HepG2 (cell line): ENCODE data around the gene SNCA. TPM values are rescaled to one million over a fixed set of nuclear protein-coding genes. Genes with fewer than 3 reads are reported as not detected.

Experiments
- ATAC-seq: fragments of 200-7000 bp; cut with Tn5 transposase; 3 replicates; pipeline ENCODE4 v1.9.1; 2020; ENCODE audit warnings: mild to moderate bottlenecking, moderate library complexity
- BruUV-seq: library from RNA; stranded (reverse); fragments of 400-500 nt; replicated peaks from 2 replicates; lab custom pipeline; 2021; lab: Mats Ljungman, UMichigan
- CTCF ChIA-PET: fragments of 300-600 bp; formaldehyde crosslinking; extraction: SDS; loops from one replicate; lab custom pipeline; 2021; ENCODE audit warnings: low total read pairs, inconsistent platforms, low intra/inter-chr PET ratio; lab: Yijun Ruan, JAX
- POLR2A ChIA-PET: fragments of 350-600 bp; sonication (Branson Sonifier 250); formaldehyde crosslinking; loops from one replicate; lab custom pipeline; 2020; ENCODE audit warnings: antibody characterized with exemption, inconsistent platforms; lab: Yijun Ruan, JAX
- DNase-seq: peaks from one replicate; pipeline ENCODE4 v3.0.0-alpha.2; 2015; ENCODE audit warnings: low spot score
- FAIRE-seq: peaks from 3 replicates; lab custom pipeline; 2011; peaks lifted over from hg19 to GRCh38; lab: Jason Lieb, UNC
- H2AFZ ChIP-seq: one replicate; pipeline ENCODE4 v1.6.1; 2011; ENCODE audit warnings: low read length, inconsistent platforms
- H3K27ac ChIP-seq: fragments of 300-600 bp; 3 replicates; pipeline ENCODE4 v1.8.0; 2011; ENCODE audit warnings: mixed run types, mild to moderate bottlenecking, mixed read lengths, low read length, inconsistent platforms; ENCODE audit not compliant: insufficient read depth; ENCODE audit errors: extremely low read length
- H3K27me3 ChIP-seq, 2 experiments: fragments of 200-600 bp in 1 of 2; 2 replicates in 1 of 2; 3 replicates in 1 of 2; pipeline versions ENCODE4 v1.6.0 to v1.8.0; 2011; ENCODE audit warnings: low read length in 2 of 2, mild to moderate bottlenecking in 2 of 2, moderate library complexity in 2 of 2, inconsistent platforms in 1 of 2; ENCODE audit not compliant: insufficient read depth in 2 of 2, control insufficient read depth in 1 of 2
- H3K36me3 ChIP-seq, 2 experiments: fragments of 200-600 bp in 1 of 2; replicated peaks in 1 of 2; 2 replicates in 1 of 2; 3 replicates in 1 of 2; pipeline versions ENCODE4 v1.5.1 to v1.8.0; 2011; ENCODE audit warnings: low read length in 2 of 2, inconsistent platforms in 1 of 2; ENCODE audit not compliant: insufficient read depth in 2 of 2, control insufficient read depth in 1 of 2
- H3K4me1 ChIP-seq: 2 replicates; pipeline ENCODE4 v1.5.1; 2012; ENCODE audit warnings: low read length, inconsistent platforms; ENCODE audit not compliant: insufficient read depth
- H3K4me2 ChIP-seq: 2 replicates; pipeline ENCODE4 v1.6.0; 2011; ENCODE audit warnings: low read depth, low read length, inconsistent platforms
- H3K4me3 ChIP-seq, 3 experiments: fragments of 200-600 bp in 1 of 3; sonication (generic), shearing (Covaris generic) in 1 of 3; replicated peaks in 1 of 3; 2 replicates each; pipeline ENCODE4 v1.5.1; 2011 to 2016; ENCODE audit warnings: low read length in 3 of 3, inconsistent platforms in 2 of 3, low read depth in 2 of 3, mild to moderate bottlenecking in 2 of 3, control low read depth in 1 of 3, mixed read lengths in 1 of 3; ENCODE audit not compliant: insufficient read depth in 1 of 3
- H3K79me2 ChIP-seq: one replicate; pipeline ENCODE4 v1.6.1; 2011; ENCODE audit warnings: low read length, inconsistent platforms; ENCODE audit not compliant: insufficient read depth
- H3K9ac ChIP-seq: 2 replicates; pipeline ENCODE4 v1.6.0; 2011; ENCODE audit warnings: mild to moderate bottlenecking, low read depth, low read length, inconsistent platforms; ENCODE audit not compliant: insufficient read depth
- H3K9me3 ChIP-seq: 2 replicates; pipeline ENCODE4 v1.5.1; 2012; ENCODE audit warnings: mild to moderate bottlenecking, low read length
- H4K20me1 ChIP-seq: 2 replicates; pipeline ENCODE4 v1.6.0; 2011; ENCODE audit warnings: inconsistent platforms, mild to moderate bottlenecking, low read length, moderate library complexity; ENCODE audit not compliant: insufficient read depth
- ELK4 ChIP-seq: sonication (generic); formaldehyde crosslinking; IDR thresholded peaks from 2 replicates; pipeline ENCODE4 v1.9.0; 2021; ENCODE audit warnings: missing genetic modification reagents, borderline replicate concordance
- HNRNPL ChIP-seq: fragments of 200-400 bp; formaldehyde crosslinking; IDR thresholded peaks from 2 replicates; pipeline ENCODE4 v1.6.1; 2017; ENCODE audit warnings: mild to moderate bottlenecking, low read depth, low read length
- NFYB ChIP-seq: sonication (generic); formaldehyde crosslinking; IDR thresholded peaks from 2 replicates; pipeline ENCODE4 v1.4.0; 2020; ENCODE audit warnings: missing genetic modification reagents
- POGZ ChIP-seq: sonication (generic); formaldehyde crosslinking; IDR thresholded peaks from 2 replicates; pipeline ENCODE4 v1.4.0; 2020; ENCODE audit warnings: mild to moderate bottlenecking, missing genetic modification reagents
- REXO4 ChIP-seq: sonication (generic); formaldehyde crosslinking; IDR thresholded peaks from 2 replicates; pipeline ENCODE4 v1.8.0; 2022; ENCODE audit warnings: missing genetic modification reagents, mild to moderate bottlenecking, borderline replicate concordance
- SMAD3 ChIP-seq: sonication (generic); formaldehyde crosslinking; IDR thresholded peaks from 2 replicates; pipeline ENCODE4 v1.4.0; 2020; ENCODE audit warnings: missing genetic modification reagents
- TEAD2 ChIP-seq: sonication (generic); formaldehyde crosslinking; IDR thresholded peaks from 2 replicates; pipeline ENCODE4 v1.9.0; 2021; ENCODE audit warnings: missing genetic modification reagents
- TEAD3 ChIP-seq: optimal IDR thresholded peaks from 2 replicates; pipeline ENCODE3; 2016; ENCODE audit warnings: borderline replicate concordance
- ZBTB21 ChIP-seq: sonication (generic); formaldehyde crosslinking; IDR thresholded peaks from 2 replicates; pipeline ENCODE4 v1.4.0; 2020; ENCODE audit warnings: missing genetic modification reagents
- ZNF234 ChIP-seq: sonication (generic); formaldehyde crosslinking; conservative IDR thresholded peaks from 2 replicates; pipeline ENCODE4 v1.5.1; 2020; ENCODE audit warnings: mild to moderate bottlenecking, missing genetic modification reagents
- ZNF619 ChIP-seq: sonication (generic); formaldehyde crosslinking; IDR thresholded peaks from 2 replicates; pipeline ENCODE4 v1.4.0; 2020; ENCODE audit warnings: mild to moderate bottlenecking, missing genetic modification reagents
- ZNF75D ChIP-seq: sonication (generic); formaldehyde crosslinking; IDR thresholded peaks from 2 replicates; pipeline ENCODE4 v1.8.1; 2023; ENCODE audit warnings: missing genetic modification reagents, mild to moderate bottlenecking, borderline replicate concordance
- WGBS: methylation state at CpG from one replicate; pipeline ENCODE4 v1.1.6; 2017; ENCODE audit warnings: low lambda C conversion rate; 5-methylcytosine and 5-hydroxymethylcytosine counted together
- in situ Hi-C: cut with HindIII; loops from 2 replicates; pipeline ENCODE4 v1.10.0; 2017; ENCODE audit warnings: low pct_unique_long_range_greater_than_20kb; ENCODE audit not compliant: extremely low pct_ligation_motif_present
- intact Hi-C: fragments of 100-400 bp; cut with micrococcal nuclease; formaldehyde crosslinking; loops from one replicate; pipeline ENCODE4 v1.10.0; 2022; ENCODE audit not compliant: unreplicated experiment
- polyA plus RNA-seq, 8 experiments: library from polyadenylated mRNA; depleted of rRNA in 3 of 8; stranded (reverse) in 7 of 8; unstranded in 1 of 8; fragments of >200 nt; fragmentation: Illumina TruSeq in 4 of 8; extraction: Trizol in 4 of 8; gene quantifications; 2 replicates each; pipeline versions ENCODE4 v1.2.1 to v1.2.3, GENCODE V29; 2011 to 2016; ENCODE audit warnings: low read depth in 4 of 8, missing spikeins in 1 of 8, mixed read lengths in 1 of 8; ENCODE audit not compliant: insufficient read depth in 1 of 8
- total RNA-seq, 5 experiments: library from RNA; depleted of rRNA; stranded (reverse); fragments of >200 nt; fragmentation: Illumina TruSeq; extraction: Trizol; gene quantifications; 2 replicates each; pipeline ENCODE4 v1.2.3, GENCODE V29; 2016; ENCODE audit warnings: low read depth in 1 of 5

The SNCA gene
- total and polyA plus RNA-seq, 2 of the 13 experiments (the other 11 are each of a cell fraction or from before 2014, with no cell fraction given) = not detected

DNA sequence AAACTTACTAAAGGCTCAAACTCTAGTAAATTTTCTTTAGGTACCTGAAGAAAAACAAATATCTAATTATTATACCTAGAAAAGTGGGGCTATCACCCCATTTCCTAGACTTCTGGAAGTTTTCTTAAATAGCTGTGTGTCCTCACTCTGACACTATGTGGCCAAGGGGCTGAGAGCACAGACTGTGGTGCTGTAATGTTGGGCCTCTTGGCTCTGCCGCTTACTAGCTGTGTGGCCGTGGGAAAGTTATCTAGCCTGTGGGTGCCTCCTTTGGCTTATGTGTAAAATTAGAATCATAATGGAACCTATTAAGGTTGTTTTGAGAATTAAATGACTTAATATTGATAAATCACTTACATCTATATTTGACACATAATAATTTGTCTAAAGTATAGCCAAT lies 114.4 kb downstream of the SNCA start:
- POLR2A ChIA-PET = no interaction called here
- 93% methylated on average over 2 of the region's 2 CpGs for WGBS
- no peak overlapping the region for H3K27ac ChIP-seq
- CTCF ChIA-PET = no interaction called here
- in situ Hi-C loops = no loop called here
- no peak overlapping the region for H3K9ac ChIP-seq
- H3K4me3 ChIP-seq = no peak overlapping the region
- no peaks in the 10 kb centered on the region for H3K27me3 ChIP-seq
- no peaks in the 10 kb centered on the region for H4K20me1 ChIP-seq
- no peak for ATAC-seq
- no peak for FAIRE-seq
- H3K79me2 ChIP-seq = no peaks in the 10 kb centered on the region
- H3K4me2 ChIP-seq = no peak overlapping the region
- intact Hi-C loops = no loop called here
- H2AFZ ChIP-seq = no peak overlapping the region
- no peaks in the 10 kb centered on the region for H3K4me1 ChIP-seq
- TF ChIP-seq ZNF619 (no peak), ELK4 (CRISPR knock-in tag) (no peak)
- TF ChIP-seq, all 625 proteins: peak for 0
- DNase-seq = no peak
- Histone ChIP-seq H3K36me3 (no peaks in the 10 kb centered on the region), H3K9me3 (no peaks in the 10 kb centered on the region)
- no TSS peak for BruUV-seq

DNA sequence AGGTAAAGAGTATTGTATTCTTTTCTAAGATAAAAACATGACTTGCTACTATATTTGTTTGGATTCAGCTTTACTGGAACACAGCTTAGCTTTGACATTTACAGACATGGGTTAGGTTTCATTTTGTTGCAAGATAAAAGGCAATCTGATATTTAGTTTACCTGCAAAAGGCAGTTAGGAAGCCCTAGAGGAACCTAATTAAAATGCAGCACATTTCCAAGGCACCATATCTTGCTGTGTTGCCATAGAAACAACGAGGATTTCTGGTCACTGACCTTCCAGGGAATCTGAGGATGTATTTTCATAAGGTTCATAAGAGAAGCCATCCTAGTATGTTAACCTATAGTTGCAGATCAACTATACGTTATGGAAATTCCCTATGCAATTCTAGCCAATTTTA lies 116.0 kb downstream of the SNCA start:
- Histone ChIP-seq H3K4me1 (no peaks in the 10 kb centered on the region), H3K36me3 (no peaks in the 10 kb centered on the region), H2AFZ (no peak overlapping the region), H3K4me3 (no peak overlapping the region), H3K27me3 (no peaks in the 10 kb centered on the region), H4K20me1 (no peaks in the 10 kb centered on the region), H3K27ac (no peak overlapping the region), H3K79me2 (no peaks in the 10 kb centered on the region)
- no peak for ATAC-seq
- WGBS = 33% methylated on average over 2 of the region's 2 CpGs
- BruUV-seq = no TSS peak
- TF ChIP-seq POGZ (CRISPR knock-in tag) (no peak), TEAD2 (CRISPR knock-in tag) (no peak), NFYB (CRISPR knock-in tag) (no peak), ZNF234 (CRISPR knock-in tag) (no peak), HNRNPL (no peak), TEAD3 (no peak), ZNF75D (CRISPR knock-in tag) (no peak), REXO4 (CRISPR knock-in tag) (no peak), SMAD3 (no peak), ZBTB21 (CRISPR knock-in tag) (no peak)
- TF ChIP-seq, all 625 proteins: peak for 0
- in situ Hi-C loops = no loop called here
- CTCF ChIA-PET = no interaction called here
- FAIRE-seq (no peak), DNase-seq (no peak)
- Histone ChIP-seq H3K4me2 (no peak overlapping the region), H3K9ac (no peak overlapping the region), H3K9me3 (no peaks in the 10 kb centered on the region)
- intact Hi-C loops = no loop called here
- POLR2A ChIA-PET = no interaction called here
